Urinary bladder (tissue), 4 donors: ENCODE results near the gene DNMBP. TPM values are rescaled to one million over a fixed set of nuclear protein-coding genes. Genes with fewer than 3 reads are reported as not detected.
"Not testable (repeated sequence)": the region's sequence is repeated elsewhere in the genome, so short reads cannot be mapped to it uniquely, and the experiment has no call there.

Experiments used
- DNase-seq: peaks from one replicate; pipeline ENCODE4 v3.0.0-alpha.2; 2015; ENCODE audit errors: extremely low spot score
- H3K27ac ChIP-seq: one replicate; pipeline ENCODE4 v1.5.1; 2013; ENCODE audit warnings: low read depth, mild to moderate bottlenecking, moderate library complexity
- H3K36me3 ChIP-seq: one replicate; pipeline ENCODE4 v1.6.1; 2013; ENCODE audit warnings: mild to moderate bottlenecking, moderate library complexity; ENCODE audit not compliant: insufficient read depth
- H3K4me1 ChIP-seq: one replicate; pipeline ENCODE4 v1.6.1; 2013; ENCODE audit warnings: mild to moderate bottlenecking, moderate library complexity; ENCODE audit not compliant: insufficient read depth
- H3K4me3 ChIP-seq: one replicate; pipeline ENCODE4 v1.5.1; 2013; ENCODE audit warnings: low read depth, low read length
- WGBS: extraction: QIAGEN DNeasy Blood & Tissue Kit; methylation state at CpG from one replicate; pipeline ENCODE4 v1.1.7; 2013; 5-methylcytosine and 5-hydroxymethylcytosine counted together
- polyA plus RNA-seq: library from polyadenylated mRNA; stranded (reverse); fragments of 200-250 nt; gene quantifications from one replicate; pipeline ENCODE4 v1.2.3, GENCODE V29; 2013
- total RNA-seq: library from RNA; depleted of rRNA; stranded (reverse); fragments of >200 nt; gene quantifications from one replicate; pipeline ENCODE4 v1.2.3, GENCODE V29; 2014
- donor health status: healthy with polysubstance abuse.
- donor health status: healthy.

DNMBP gene
- total and polyA plus RNA-seq, 2 donors = 26.2 to 31.8 TPM

DNA sequence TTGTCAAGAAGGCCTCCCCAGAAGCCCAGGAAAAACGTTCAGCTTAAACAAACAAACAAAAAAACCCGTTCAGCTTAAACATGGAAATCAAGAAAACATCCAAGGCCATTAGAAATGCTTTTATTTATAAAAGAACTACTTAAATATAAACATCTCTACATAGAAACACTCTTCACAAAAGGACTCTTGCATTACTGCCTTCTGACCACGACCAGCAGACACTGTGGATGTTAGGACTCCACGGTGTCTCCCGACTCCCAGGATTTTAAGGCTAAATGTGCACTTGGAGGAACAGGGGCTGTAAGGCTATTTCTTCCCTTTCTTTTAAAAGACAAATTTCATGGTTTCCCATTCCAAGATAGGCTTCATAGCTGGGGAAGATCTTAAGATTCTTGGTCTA lies 134.3 kb downstream of the DNMBP start:
- no peak for DNase-seq
- H3K36me3 ChIP-seq = no peaks in the 10 kb centered on the region
- no peak overlapping the region for H3K27ac ChIP-seq
- H3K4me1 ChIP-seq = no peaks in the 10 kb centered on the region
- WGBS = 69% methylated on average over 5 of the region's 5 CpGs
- no peak overlapping the region for H3K4me3 ChIP-seq

DNA sequence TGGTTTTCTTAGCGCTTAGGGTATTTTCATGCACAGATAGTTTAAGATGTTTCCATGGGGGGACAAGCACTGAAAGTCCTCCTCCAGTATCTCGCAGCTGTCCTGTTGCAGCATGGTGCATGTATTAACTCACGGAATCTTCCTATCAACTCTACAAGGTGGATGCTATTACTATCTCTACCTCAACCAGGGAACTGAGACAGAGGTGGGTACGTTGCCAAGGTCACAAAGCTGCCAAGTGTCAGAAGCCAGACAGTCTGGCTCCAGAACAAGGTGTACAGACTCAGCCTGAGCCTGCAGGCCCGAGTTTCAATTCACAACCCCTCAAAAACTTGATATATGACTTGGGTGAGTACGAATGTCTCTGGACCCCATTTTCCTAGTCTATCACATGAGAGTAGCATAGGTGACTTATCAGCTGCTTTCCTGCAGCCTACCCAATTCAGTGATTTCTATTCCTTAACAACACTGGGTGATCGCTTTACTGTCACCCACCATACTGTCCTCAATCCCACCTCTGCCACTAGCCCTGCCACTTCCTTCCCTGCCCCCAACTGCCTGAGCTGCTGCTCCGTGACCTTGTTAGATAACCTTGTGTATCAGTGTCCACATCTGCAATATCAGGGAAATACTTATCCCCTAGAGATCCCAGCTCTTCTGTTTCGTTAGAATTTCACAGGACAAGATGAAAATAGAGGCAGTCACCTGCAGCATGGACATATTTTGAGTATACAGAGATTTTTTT lies 135.2 kb downstream of the DNMBP start:
- no peak overlapping the region for H3K27ac ChIP-seq
- DNase-seq = no peak
- WGBS = 73% methylated on average over 9 of the region's 9 CpGs
- no peaks in the 10 kb centered on the region for H3K36me3 ChIP-seq
- no peak overlapping the region for H3K4me3 ChIP-seq
- H3K4me1 ChIP-seq = no peaks in the 10 kb centered on the region

DNA sequence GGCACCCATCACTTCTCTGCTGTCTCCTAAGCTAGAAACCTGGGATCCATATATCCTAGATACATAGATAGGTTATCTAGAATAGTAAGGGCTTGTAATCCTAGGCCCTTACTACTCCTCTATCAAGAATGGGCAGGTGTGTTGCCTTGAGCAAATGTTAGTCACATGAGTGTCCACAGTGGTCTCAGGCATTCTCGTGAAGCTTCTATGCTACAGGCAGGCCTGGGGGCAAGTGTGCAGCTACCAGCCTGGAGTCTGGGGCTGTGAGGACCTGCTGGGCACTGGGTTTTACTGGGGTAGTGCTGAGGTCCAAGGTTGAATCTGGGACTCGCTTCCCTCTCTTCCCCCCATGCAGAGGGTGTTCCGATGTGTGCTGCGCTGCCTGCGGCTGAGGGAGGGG lies 135.9 kb downstream of the DNMBP start:
- Histone ChIP-seq H3K27ac (no peak overlapping the region), H3K4me3 (no peak overlapping the region), H3K4me1 (no peaks in the 10 kb centered on the region), H3K36me3 (no peaks in the 10 kb centered on the region)
- no peak for DNase-seq
- 95% methylated on average over 5 of the region's 5 CpGs for WGBS

DNA sequence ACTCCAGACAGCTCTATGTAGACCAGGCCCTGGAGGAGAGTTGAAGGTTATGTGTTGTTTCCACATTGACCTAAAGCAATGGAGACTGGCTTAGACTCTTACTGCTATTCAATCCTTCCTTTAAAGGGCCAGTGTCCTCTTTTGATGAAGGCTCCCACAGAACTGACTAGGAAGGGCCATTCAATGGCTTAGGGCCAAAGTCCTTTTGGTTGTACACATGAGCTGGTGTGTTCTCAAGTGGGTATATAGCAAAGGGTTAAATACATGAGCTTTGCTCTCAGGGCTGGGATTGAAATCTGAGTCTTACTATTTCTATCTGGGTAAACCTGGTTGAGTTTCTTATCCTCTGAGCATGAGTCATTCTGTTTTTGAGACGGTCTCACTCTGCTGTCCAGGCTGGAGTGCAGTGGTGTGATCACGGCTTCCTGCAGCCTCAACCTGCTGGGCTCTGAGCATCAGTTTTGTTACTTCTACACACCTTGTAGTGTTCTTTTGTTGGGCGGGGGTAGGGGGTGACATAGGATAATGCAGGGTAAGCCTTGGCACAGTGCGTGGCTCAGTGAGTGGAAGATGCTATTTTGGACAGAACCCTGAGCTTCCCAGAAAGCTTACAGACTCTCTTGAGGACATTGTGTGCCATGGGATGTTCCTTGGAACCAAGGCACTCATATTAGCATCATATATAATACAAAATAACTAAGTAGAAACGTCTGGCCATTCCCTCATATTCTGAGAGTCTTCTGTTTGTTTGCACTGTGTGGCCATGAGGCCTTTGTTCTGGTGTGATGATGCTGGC lies 137.2 kb downstream of the DNMBP start:
- 60% methylated on average over 5 of the region's 5 CpGs for WGBS
- Histone ChIP-seq H3K36me3 (no peaks in the 10 kb centered on the region), H3K27ac (no peak overlapping the region), H3K4me1 (no peaks in the 10 kb centered on the region), H3K4me3 (no peak overlapping the region)
- DNase-seq = no peak

DNA sequence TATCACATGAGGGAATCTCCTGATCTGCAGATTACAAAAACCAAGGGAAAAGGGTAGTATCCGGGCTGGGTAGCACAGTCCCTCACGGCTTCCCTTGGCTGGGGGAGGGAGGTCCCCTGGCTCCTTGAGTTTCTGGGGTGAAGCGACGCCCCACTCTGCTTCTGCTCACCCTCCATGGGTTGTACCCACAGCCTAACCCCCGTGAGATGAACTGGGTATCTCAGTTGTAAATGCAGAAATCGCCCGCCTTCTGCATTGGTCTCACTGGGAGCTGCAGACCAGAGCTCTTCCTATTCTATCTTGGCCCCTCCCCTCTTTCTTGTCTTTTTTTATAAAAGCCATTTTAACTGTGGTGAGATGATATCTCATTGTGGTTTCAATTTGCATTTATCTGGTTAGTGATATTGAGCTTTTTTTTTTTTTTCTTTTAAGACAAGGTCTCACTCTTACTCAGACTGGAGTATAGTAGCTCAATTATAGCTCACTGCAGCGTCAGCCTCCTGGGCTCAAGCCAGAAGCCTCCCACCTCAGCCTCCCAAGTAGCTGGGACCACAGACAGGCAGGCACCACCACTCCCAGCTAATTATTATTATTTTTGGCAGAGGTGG lies 139.5 kb downstream of the DNMBP start:
- WGBS = 75% methylated on average over 8 of the region's 8 CpGs
- Histone ChIP-seq H3K4me3 (no peak overlapping the region), H3K36me3 (no peaks in the 10 kb centered on the region), H3K27ac (no peak overlapping the region), H3K4me1 (no peaks in the 10 kb centered on the region)
- no peak for DNase-seq

DNA sequence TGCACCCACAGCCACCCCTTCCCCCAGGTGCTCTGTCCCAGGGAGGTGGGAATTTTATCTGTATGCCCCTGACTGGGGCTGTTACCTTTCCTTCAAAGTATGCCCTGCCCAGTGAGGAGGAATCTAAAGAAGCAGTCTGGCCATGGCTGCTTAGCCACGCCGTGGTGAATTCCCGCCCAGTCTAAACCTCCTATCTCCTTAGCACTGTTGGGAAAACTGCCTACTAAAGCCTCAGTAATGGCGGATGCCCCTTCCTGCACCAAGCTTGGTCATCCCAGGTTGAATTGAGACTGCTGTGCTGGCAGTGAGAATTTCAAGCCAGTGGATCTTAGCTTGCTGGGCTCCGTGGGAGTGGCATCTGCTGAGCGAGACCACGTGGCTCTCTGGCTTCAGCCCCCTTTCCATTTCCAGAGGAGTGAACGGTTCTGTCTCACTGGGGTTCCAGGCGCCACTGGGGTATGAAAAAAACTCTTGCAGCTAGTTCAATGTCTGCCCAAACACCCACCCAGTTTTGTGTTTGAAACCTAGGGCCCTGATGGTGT lies 140.1 kb downstream of the DNMBP start:
- Histone ChIP-seq H3K36me3 (no peaks in the 10 kb centered on the region), H3K27ac (no peak overlapping the region), H3K4me3 (no peak overlapping the region), H3K4me1 (no peaks in the 10 kb centered on the region)
- no peak for DNase-seq
- 66% methylated on average over 9 of the region's 9 CpGs for WGBS

DNA sequence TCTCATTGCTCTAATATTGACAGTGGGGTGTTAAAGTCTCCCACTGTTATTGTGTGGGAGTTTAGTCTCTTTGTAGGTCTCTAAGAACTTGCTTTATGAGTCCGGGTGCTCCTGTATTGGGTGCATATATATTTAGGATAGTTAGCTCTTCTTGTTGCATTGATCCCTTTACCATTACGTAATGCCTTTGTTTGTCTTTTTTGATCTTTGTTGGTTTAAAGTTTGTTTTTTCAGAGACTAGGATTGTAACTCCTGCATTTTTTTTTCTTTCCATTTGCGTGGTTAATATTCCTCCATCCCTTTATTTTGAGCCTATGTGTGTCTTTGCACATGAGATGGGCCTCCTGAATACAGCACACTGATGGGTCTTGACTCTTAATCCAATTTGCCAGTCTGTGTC lies 142.5 kb downstream of the DNMBP start:
- 63% methylated on average over 3 of the region's 3 CpGs for WGBS
- H3K4me3 ChIP-seq, H3K4me1 ChIP-seq, H3K27ac ChIP-seq, H3K36me3 ChIP-seq, DNase-seq: not testable (repeated sequence)

DNA sequence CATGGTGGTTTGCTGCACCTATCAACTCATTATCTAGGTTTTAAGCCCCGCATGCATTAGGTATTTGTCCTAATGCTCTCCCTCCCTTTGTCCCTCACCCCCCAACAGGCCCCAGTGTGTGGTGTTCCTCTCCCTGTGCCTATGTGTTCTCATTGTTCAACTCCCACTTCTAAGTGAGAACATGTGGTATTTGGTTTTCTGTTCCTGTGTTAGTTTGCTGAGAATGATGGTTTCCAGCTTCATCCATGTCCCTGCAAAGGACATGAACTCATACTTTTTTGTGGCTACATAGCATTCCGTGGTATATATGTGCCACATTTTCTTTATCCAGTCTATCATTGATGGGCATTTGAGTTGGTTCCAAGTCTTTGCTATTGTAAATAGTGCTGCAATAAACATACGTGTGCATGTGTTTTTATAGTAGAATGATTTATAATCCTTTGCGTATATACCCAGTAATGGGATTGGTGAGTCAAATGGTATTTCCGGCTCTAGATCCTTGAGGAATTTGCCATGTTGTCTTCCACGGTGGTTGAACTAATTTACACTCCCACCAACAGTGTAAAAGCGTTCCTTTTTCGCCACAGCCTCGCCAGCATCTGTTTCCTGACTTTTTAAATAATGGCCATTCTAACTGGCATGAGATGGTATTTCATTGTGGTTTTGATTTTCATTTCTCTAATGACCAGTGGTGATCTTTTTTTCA lies 146.1 kb downstream of the DNMBP start:
- not testable (repeated sequence) for H3K27ac ChIP-seq, DNase-seq, H3K4me3 ChIP-seq, H3K36me3 ChIP-seq, H3K4me1 ChIP-seq
- WGBS = 57% methylated on average over 9 of the region's 9 CpGs

DNA sequence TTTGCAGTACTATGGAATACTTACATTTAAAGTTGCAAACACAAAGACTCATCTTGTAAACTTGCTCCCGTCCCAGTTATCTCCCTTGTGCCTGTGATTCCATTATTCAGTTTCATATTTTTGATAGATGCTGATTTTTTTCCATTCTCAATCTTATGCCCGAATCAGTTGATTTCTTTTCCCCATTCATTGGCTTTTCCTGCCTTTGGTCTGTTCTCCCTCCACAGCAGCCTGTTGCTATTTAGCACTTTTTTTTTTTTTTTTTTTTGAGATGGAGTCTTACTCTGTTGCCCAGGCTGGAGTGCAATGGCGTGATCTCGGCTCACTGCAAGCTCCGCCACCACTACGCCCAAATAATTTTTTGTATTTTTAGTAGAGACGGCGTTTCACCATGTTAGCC lies 149.3 kb downstream of the DNMBP start:
- no peak for DNase-seq
- 97% methylated on average over 8 of the region's 8 CpGs for WGBS
- H3K4me3 ChIP-seq = no peak overlapping the region
- no peaks in the 10 kb centered on the region for H3K4me1 ChIP-seq
- no peak overlapping the region for H3K27ac ChIP-seq
- no peaks in the 10 kb centered on the region for H3K36me3 ChIP-seq

DNA sequence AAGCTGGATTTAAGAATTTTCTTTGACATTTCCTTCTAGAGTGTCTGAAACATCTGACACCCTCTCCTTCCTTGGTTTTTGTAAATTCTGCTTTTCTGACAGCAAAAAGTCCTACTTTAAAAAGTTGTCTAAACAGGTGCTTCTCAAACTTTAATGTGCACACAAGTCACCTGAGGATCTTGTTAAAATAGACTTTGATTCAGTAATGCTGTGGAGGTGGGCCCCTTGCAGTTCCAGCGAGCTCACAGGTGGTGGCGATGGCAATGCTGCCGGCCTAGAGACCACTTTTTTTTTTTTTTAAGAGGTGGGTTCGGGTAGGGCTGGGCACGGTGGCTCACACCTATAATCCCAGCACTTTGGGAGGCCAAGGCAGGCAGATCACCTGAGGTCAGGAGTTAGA lies 150.2 kb downstream of the DNMBP start:
- no peak for DNase-seq
- no peak overlapping the region for H3K4me3 ChIP-seq
- WGBS = 53% methylated on average over 5 of the region's 5 CpGs

DNA sequence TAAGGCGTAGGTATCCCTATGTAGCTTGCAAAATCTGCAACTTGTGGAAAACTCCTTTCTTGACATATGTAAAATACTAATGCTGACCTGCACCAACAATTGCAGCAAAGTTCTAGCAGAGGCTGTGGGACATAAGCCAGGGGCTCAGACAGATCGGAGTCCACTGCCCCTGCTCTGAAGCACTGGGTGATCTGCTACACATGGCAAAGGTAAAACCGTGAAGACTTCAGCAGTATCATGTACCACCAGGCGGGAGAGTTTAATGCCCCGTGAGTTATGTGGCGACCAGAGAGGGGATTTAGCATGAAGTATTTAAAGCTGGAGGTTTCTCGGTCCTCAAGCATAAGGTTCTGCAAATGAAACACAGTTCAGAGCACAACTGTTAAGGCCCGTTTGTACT lies 150.9 kb downstream of the DNMBP start:
- 76% methylated on average over 8 of the region's 8 CpGs for WGBS
- Histone ChIP-seq H3K4me3 (no peak overlapping the region), H3K27ac (no peak overlapping the region), H3K4me1 (no peaks in the 10 kb centered on the region), H3K36me3 (no peaks in the 10 kb centered on the region)
- DNase-seq = no peak

More for the DNA sequence above, 150.2 kb downstream of the DNMBP start:
- Histone ChIP-seq H3K4me1 (no peaks in the 10 kb centered on the region), H3K27ac (no peak overlapping the region), H3K36me3 (no peaks in the 10 kb centered on the region)

DNA sequence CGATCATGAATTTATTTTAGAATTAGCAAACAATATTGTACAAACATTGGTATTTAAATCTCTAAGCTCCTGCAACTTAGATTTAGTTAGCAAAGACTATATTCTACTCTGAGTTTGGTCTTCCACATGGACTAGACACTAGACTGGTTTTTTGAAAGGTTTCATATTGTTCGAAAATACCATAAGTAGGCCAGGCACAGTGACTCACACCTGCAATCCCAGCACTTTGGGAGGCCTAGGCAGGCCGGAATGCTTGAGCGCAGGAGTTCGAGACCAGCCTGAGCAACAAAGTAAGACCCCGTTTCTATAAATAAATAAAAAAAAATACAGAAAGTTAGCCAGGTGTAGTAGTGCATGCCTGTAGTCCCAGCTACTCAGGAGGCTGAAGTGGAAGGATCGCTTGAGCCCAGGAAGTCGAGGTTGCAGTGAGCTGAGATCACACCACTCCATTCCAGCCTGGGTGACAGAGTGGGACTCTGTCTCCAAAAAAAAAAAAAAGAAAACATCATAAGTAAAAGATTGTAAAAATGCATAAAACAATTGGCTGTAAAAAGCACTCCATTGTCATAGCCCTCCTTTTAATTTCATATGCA lies 154.2 kb downstream of the DNMBP start:
- Histone ChIP-seq H3K27ac (no peak overlapping the region), H3K4me3 (no peak overlapping the region), H3K4me1 (no peaks in the 10 kb centered on the region), H3K36me3 (no peaks in the 10 kb centered on the region)
- no peak for DNase-seq
- 79% methylated on average over 8 of the region's 8 CpGs for WGBS

DNA sequence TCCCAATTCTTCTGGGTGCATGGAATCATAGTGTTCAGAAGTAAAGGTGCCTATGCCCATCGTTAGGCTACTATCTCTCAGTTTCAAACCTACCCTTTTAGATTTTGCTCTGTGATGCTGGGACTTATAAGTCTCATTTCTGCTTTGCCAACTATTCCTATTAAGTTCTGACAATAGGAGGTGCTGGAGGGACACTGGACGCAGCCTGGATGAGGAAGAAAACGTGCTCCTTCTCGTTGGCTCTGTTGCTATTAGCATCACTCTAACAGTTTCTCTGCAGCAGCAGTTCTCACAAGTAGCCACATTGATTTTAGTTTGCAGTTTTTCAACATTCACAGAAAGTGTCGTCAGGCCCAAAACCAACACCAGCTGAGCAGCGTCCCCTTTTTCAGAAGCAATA lies 154.9 kb downstream of the DNMBP start:
- 29% methylated on average over 6 of the region's 6 CpGs for WGBS
- no peaks in the 10 kb centered on the region for H3K4me1 ChIP-seq
- H3K36me3 ChIP-seq = no peaks in the 10 kb centered on the region
- H3K27ac ChIP-seq = no peak overlapping the region
- H3K4me3 ChIP-seq = no peak overlapping the region
- peak; percentile 40 for DNase-seq
